Hepatocyte (in vitro differentiated cells): Measurements from ENCODE around the gene ST6GAL1.

Experiments used
- CTCF ChIP-seq: fragments of 200-600 bp; sonication (generic); IDR thresholded peaks from 2 replicates; pipeline ENCODE4 v1.5.1; 2016; ENCODE audit warnings: antibody characterized with exemption, mild to moderate bottlenecking; ENCODE audit not compliant: poor library complexity
- EZH2phosphoT487 ChIP-seq: fragments of 200-600 bp; sonication (generic); IDR thresholded peaks from one replicate; pipeline ENCODE4 v1.6.1; 2018; ENCODE audit warnings: antibody characterized with exemption, mild to moderate bottlenecking, low read depth, moderate library complexity; ENCODE audit not compliant: unreplicated experiment, severe bottlenecking

GRCh38 chr3:186985661-186986364, 55.5 kb downstream of the ST6GAL1 start:
- TF ChIP-seq CTCF, result no peak
- TF ChIP-seq EZH2phosphoT487, result no peak
